ENCODE measurements around the gene KCNK1.

KCNK1 gene

GRCh38 chr1:233570706-233571105 lies 43.2 kb upstream of the KCNK1 start:
- no peaks in the 10 kb centered on the region for H3K36me3 ChIP-seq
- TF ChIP-seq, protein P1, sequence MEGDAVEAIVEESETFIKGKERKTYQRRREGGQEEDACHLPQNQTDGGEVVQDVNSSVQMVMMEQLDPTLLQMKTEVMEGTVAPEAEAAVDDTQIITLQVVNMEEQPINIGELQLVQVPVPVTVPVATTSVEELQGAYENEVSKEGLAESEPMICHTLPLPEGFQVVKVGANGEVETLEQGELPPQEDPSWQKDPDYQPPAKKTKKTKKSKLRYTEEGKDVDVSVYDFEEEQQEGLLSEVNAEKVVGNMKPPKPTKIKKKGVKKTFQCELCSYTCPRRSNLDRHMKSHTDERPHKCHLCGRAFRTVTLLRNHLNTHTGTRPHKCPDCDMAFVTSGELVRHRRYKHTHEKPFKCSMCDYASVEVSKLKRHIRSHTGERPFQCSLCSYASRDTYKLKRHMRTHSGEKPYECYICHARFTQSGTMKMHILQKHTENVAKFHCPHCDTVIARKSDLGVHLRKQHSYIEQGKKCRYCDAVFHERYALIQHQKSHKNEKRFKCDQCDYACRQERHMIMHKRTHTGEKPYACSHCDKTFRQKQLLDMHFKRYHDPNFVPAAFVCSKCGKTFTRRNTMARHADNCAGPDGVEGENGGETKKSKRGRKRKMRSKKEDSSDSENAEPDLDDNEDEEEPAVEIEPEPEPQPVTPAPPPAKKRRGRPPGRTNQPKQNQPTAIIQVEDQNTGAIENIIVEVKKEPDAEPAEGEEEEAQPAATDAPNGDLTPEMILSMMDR (IDR thresholded peaks at IDR 0.05) = no peak

DNA sequence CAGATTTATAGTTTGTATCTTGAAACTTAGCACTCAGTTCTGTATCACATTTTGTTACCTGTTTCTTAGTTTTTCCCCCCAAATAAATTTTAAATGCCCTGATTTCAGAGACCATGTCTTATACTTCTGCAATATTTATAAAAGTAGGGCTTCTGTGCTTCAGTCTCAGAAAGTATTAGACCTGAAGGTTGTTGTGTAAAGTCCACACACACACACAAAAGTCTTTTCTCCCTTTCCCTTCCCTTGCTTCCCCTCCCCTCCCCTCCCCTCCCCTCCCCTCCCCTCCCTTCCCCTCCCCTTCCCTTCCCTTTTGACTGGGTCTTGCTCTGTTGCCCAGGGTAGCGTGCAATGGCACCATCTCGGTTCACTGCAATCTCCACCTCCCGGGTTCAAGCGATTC lies 41.0 kb upstream of the KCNK1 start:
- TF ChIP-seq, protein P1 (IDR thresholded peaks at IDR 0.05) = no peak

More at GRCh38 chr1:233570706-233571105, 43.2 kb upstream of the KCNK1 start:
- Histone ChIP-seq H3K4me1 (ENCODE audit: control insufficient read depth in 1 of 2, insufficient read depth in 1 of 2, low read depth in 1 of 2, low read length in 1 of 2) (no peaks in the 10 kb centered on the region), H3K9me3 (no peaks in the 10 kb centered on the region), H3K27me3 (no peaks in the 10 kb centered on the region), H3K27ac (no peak overlapping the region), H3K4me3 (ENCODE audit: low read depth in 1 of 2, low read length in 1 of 2) (no peak overlapping the region)

DNA sequence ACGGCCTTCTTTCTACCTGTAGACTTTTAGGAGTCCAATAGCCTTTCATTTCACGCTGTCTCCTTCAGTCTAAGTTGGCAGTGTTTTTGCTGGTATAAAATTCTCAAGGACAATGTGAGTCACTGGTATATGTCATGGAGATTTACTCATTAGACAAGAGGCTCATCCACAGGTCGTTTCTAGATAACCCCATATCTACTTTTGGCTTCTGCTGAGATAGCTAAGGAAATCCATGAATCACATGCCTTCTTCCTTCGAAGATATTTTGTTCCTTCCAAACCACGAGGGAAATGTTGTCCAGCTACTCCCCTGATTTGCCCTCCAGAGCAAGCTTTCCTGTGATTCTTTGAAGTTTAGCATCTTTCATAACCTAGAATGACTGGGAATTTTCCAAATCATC lies 38.5 kb upstream of the KCNK1 start:
- TF ChIP-seq, protein P1 (IDR thresholded peaks at IDR 0.05) = no peak
- no peaks in the 10 kb centered on the region for H3K4me1 ChIP-seq (ENCODE audit: control insufficient read depth in 1 of 2, insufficient read depth in 1 of 2, low read depth in 1 of 2, low read length in 1 of 2)
- no peaks in the 10 kb centered on the region for H3K27me3 ChIP-seq
- H3K27ac ChIP-seq = no peak overlapping the region
- no peaks in the 10 kb centered on the region for H3K36me3 ChIP-seq
- no peaks in the 10 kb centered on the region for H3K9me3 ChIP-seq
- H3K4me3 ChIP-seq (ENCODE audit: low read depth in 1 of 2, low read length in 1 of 2) = no peak overlapping the region

More for the DNA sequence above, 41.0 kb upstream of the KCNK1 start:
- no peaks in the 10 kb centered on the region for H3K27me3 ChIP-seq
- H3K36me3 ChIP-seq = no peaks in the 10 kb centered on the region
- H3K27ac ChIP-seq = no peak overlapping the region
- no peaks in the 10 kb centered on the region for H3K9me3 ChIP-seq
- no peaks in the 10 kb centered on the region for H3K4me1 ChIP-seq (ENCODE audit: control insufficient read depth in 1 of 2, insufficient read depth in 1 of 2, low read depth in 1 of 2, low read length in 1 of 2)
- no peak overlapping the region for H3K4me3 ChIP-seq (ENCODE audit: low read depth in 1 of 2, low read length in 1 of 2)

DNA sequence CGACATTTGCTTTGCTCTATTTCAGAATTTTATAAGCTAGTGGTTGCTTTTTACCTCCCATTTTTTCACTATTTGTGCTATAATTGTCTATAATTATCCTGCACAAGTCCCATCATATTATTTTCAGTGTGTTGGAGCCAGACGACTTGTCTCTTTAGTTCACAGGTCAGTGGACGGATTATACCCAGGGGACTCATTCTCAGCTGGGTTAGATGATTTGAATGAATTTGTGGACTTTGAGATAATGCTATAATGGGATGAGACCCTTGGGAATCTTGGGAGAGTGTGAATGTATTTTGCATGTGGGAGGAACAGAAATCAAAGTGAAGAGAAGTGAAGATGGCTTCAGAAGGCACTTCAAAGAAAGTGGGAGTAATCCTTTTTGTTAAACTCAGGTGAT lies 31.5 kb upstream of the KCNK1 start:
- no peaks in the 10 kb centered on the region for H3K27me3 ChIP-seq
- TF ChIP-seq, protein P1 (IDR thresholded peaks at IDR 0.05) = no peak
- H3K4me3 ChIP-seq (ENCODE audit: low read depth in 1 of 2, low read length in 1 of 2) = no peak overlapping the region

GRCh38 chr1:233584376-233584775 lies 29.5 kb upstream of the KCNK1 start:
- Histone ChIP-seq H3K4me1 (ENCODE audit: control insufficient read depth in 1 of 2, insufficient read depth in 1 of 2, low read depth in 1 of 2, low read length in 1 of 2) (no peaks in the 10 kb centered on the region), H3K27me3 (peaks cover 8% of the 10 kb centered on the region), H3K27ac (no peak overlapping the region), H3K4me3 (ENCODE audit: low read depth in 1 of 2, low read length in 1 of 2) (no peak overlapping the region), H3K9me3 (no peaks in the 10 kb centered on the region), H3K36me3 (no peaks in the 10 kb centered on the region)
- TF ChIP-seq, protein P1 (IDR thresholded peaks at IDR 0.05) = no peak

More for the DNA sequence above, 31.5 kb upstream of the KCNK1 start:
- Histone ChIP-seq H3K9me3 (no peaks in the 10 kb centered on the region), H3K4me1 (ENCODE audit: control insufficient read depth in 1 of 2, insufficient read depth in 1 of 2, low read depth in 1 of 2, low read length in 1 of 2) (no peaks in the 10 kb centered on the region), H3K27ac (no peak overlapping the region), H3K36me3 (no peaks in the 10 kb centered on the region)

DNA sequence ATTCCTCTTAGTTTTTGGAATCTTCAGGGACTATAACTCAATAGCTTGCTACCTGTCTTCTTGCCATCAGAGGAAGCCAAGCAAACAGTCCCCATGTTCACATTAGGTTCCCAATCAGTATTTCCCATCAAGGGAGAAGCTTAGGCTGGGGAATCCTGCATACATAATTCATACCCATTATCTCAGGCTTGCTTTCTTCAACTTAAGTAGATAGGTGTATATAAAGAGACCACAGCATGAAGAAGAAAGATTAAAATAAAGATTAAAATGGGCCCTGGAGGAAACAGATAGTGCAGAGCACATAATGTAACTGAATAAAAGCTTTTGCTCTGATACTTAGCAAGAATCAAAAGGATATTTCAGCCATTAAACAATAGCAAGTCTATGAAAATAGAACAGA lies 29.0 kb upstream of the KCNK1 start:
- H3K27me3 ChIP-seq = peaks cover 8% of the 10 kb centered on the region
- no peaks in the 10 kb centered on the region for H3K9me3 ChIP-seq
- no peak overlapping the region for H3K4me3 ChIP-seq (ENCODE audit: low read depth in 1 of 2, low read length in 1 of 2)
- H3K4me1 ChIP-seq (ENCODE audit: control insufficient read depth in 1 of 2, insufficient read depth in 1 of 2, low read depth in 1 of 2, low read length in 1 of 2) = no peaks in the 10 kb centered on the region
- H3K27ac ChIP-seq = no peak overlapping the region
- TF ChIP-seq, protein P1 (IDR thresholded peaks at IDR 0.05) = no peak
- H3K36me3 ChIP-seq = no peaks in the 10 kb centered on the region

All from neutrophil (primary cell).